Ovary (tissue), 9 donors: ENCODE data around the gene MAD1L1. TPM values are rescaled to one million over a fixed set of nuclear protein-coding genes. Genes with fewer than 3 reads are reported as not detected.

Source experiments
- DNase-seq, 5 donors: peaks; one replicate each; pipeline ENCODE4 v3.0.0-alpha.2; 2019 to 2020
- H3K27ac ChIP-seq, 2 donors: fragments of 200-600 bp; one replicate each; pipeline versions ENCODE4 v1.5.1 to v1.8.0; 2019 to 2022
- H3K27me3 ChIP-seq: fragments of 200-600 bp; one replicate; pipeline ENCODE4 v1.8.0; 2022
- H3K36me3 ChIP-seq: fragments of 200-600 bp; sonication (generic); one replicate; pipeline ENCODE4 v1.5.1; 2019
- H3K4me1 ChIP-seq: one replicate; pipeline ENCODE4 v1.8.1; 2013; ENCODE audit warnings: mild to moderate bottlenecking, moderate library complexity; ENCODE audit not compliant: insufficient read depth
- H3K4me3 ChIP-seq: fragments of 200-600 bp; sonication (generic); one replicate; pipeline ENCODE4 v1.5.1; 2017
- H3K9me3 ChIP-seq, 2 donors: fragments of 200-600 bp in 1 of 2; sonication (generic) in 1 of 2; one replicate each; pipeline versions ENCODE4 v1.5.1 to v1.8.1; 2013 to 2019; ENCODE audit warnings: mild to moderate bottlenecking in 1 of 2, moderate library complexity in 1 of 2
- CTCF ChIP-seq, 3 donors: fragments of 450-650 bp in 2 of 3; fragments of 200-600 bp in 1 of 3; IDR thresholded peaks; one replicate each; pipeline versions ENCODE4 v1.5.1 to v1.8.0; 2016 to 2022; ENCODE audit warnings: antibody characterized with exemption in 3 of 3, mild to moderate bottlenecking in 1 of 3
- EP300 ChIP-seq: sonication (generic); formaldehyde crosslinking; IDR thresholded peaks from one replicate; pipeline ENCODE4 v1.6.1; 2017; ENCODE audit warnings: antibody characterized with exemption
- POLR2A ChIP-seq: fragments of 450-650 bp; IDR thresholded peaks from one replicate; pipeline ENCODE4 v1.6.1; 2017; ENCODE audit warnings: antibody characterized with exemption, mild to moderate bottlenecking, moderate library complexity
- WGBS, 3 donors: extraction: QIAGEN DNeasy Blood & Tissue Kit in 1 of 3; methylation state at CpG; one replicate each; pipeline versions ENCODE4 v1.1.5 to v1.1.7; 2013 to 2017; 5-methylcytosine and 5-hydroxymethylcytosine counted together
- intact Hi-C, 4 donors: fragments of 100-400 bp; cut with DNase I; formaldehyde crosslinking; loops; one replicate each; pipeline versions ENCODE4 v1.11.0 to v1.15.1; 2022 to 2023
- polyA plus RNA-seq, 2 donors: library from polyadenylated mRNA; stranded (reverse); fragments of 200-250 nt in 1 of 2; fragments of 350-450 nt in 1 of 2; fragmentation: Illumina TruSeq in 1 of 2; extraction: RNeasy Lipid Tissue Mini Kit (QIAGEN cat#74804) in 1 of 2; gene quantifications; one replicate each; pipeline ENCODE4 v1.2.3, GENCODE V29; 2013 to 2014
- total RNA-seq, 7 donors: library from RNA; depleted of rRNA in 2 of 7; stranded (reverse); fragments of >200 nt in 2 of 7; fragmentation: NEBNext Ultra II Directional in 3 of 7; extraction: Animal tissue kit (Norgen Biotek cat#: 25700) in 3 of 7; gene quantifications; one replicate each; pipeline versions ENCODE4 v1.1.0 to v1.2.4, GENCODE V29; 2016 to 2023
- donor health status: DM: no; HTN: no; CAD: no; lungs with moderate emphysema.
- donor health status: DM: no; HTN: no; CAD: no.
- donor health status: Bipolar disorder and iron deficiency.
- donor health status: DM: yes; HTN: yes; CAD: no.
- donor health status: DM: no; HTN: no; CAD: no.
- donor health status: DM: yes; HTN: yes; CAD: no.

MAD1L1 gene
- total and polyA plus RNA-seq, 9 donors = 5.9 to 36.6 (median 22.8) TPM

GRCh38 chr7:2219606-2220005 is 13.1 kb downstream of the MAD1L1 start:
- intact Hi-C loops = loop anchor here in 2 of 4 donors (10.0 kb wide), 2 partner anchors 415 to 635 kb away; no protein-coding TSS in a partner anchor
- no peak overlapping the region for H3K4me3 ChIP-seq

GRCh38 chr7:2219136-2219535 is 13.6 kb downstream of the MAD1L1 start:
- no peak overlapping the region for H3K27ac ChIP-seq
- intact Hi-C loops = loop anchor here in 2 of 4 donors (10.0 kb wide), 2 partner anchors 414 to 634 kb away; no protein-coding TSS in a partner anchor
- H3K9me3 ChIP-seq = no peaks in the 10 kb centered on the region
- 79 to 83% (median 79%) methylated on average over 15 of the region's 15 CpGs for WGBS, 3 donors
- no peaks in the 10 kb centered on the region for H3K27me3 ChIP-seq
- TF ChIP-seq EP300 (no peak), CTCF (IDR thresholded peaks at IDR 0.05) (no peak), POLR2A (no peak)
- H3K4me3 ChIP-seq = no peak overlapping the region
- no peaks in the 10 kb centered on the region for H3K36me3 ChIP-seq
- no peaks in the 10 kb centered on the region for H3K4me1 ChIP-seq
- DNase-seq = no peak

More at GRCh38 chr7:2219606-2220005, 13.1 kb downstream of the MAD1L1 start:
- no peaks in the 10 kb centered on the region for H3K4me1 ChIP-seq
- no peak overlapping the region for H3K27ac ChIP-seq
- H3K9me3 ChIP-seq = no peaks in the 10 kb centered on the region
- TF ChIP-seq EP300 = no peak
- TF ChIP-seq POLR2A = no peak
- no peak for TF ChIP-seq CTCF (IDR thresholded peaks at IDR 0.05)
- DNase-seq = no peak
- no peaks in the 10 kb centered on the region for H3K27me3 ChIP-seq
- 92 to 94% (median 93%) methylated on average over 8 of the region's 8 CpGs for WGBS, 3 donors
- H3K36me3 ChIP-seq = no peaks in the 10 kb centered on the region

GRCh38 chr7:2218444-2218785 is 14.3 kb downstream of the MAD1L1 start:
- no peaks in the 10 kb centered on the region for H3K36me3 ChIP-seq
- intact Hi-C loops = loop anchor here in 2 of 4 donors (10.0 kb wide), 2 partner anchors 414 to 634 kb away; no protein-coding TSS in a partner anchor
- no peak for TF ChIP-seq CTCF (IDR thresholded peaks at IDR 0.05)
- TF ChIP-seq EP300 = no peak
- TF ChIP-seq POLR2A = no peak
- no peaks in the 10 kb centered on the region for H3K27me3 ChIP-seq
- WGBS, 3 donors = 87 to 91% (median 89%) methylated on average over 9 of the region's 9 CpGs
- no peaks in the 10 kb centered on the region for H3K9me3 ChIP-seq
- no peaks in the 10 kb centered on the region for H3K4me1 ChIP-seq
- H3K4me3 ChIP-seq = no peak overlapping the region
- no peak for DNase-seq
- no peak overlapping the region for H3K27ac ChIP-seq

GRCh38 chr7:2217716-2218443 is 14.9 kb downstream of the MAD1L1 start:
- Histone ChIP-seq H3K4me1 (no peaks in the 10 kb centered on the region), H3K4me3 (no peak overlapping the region), H3K27me3 (no peaks in the 10 kb centered on the region), H3K27ac (no peak overlapping the region), H3K36me3 (no peaks in the 10 kb centered on the region), H3K9me3 (no peaks in the 10 kb centered on the region)
- no peak for DNase-seq
- no peak for TF ChIP-seq EP300
- TF ChIP-seq POLR2A = no peak
- TF ChIP-seq CTCF (IDR thresholded peaks at IDR 0.05) = no peak
- WGBS, 3 donors = 86 to 87% (median 86%) methylated on average over 19 of the region's 19 CpGs
- intact Hi-C loops = loop anchor here in 2 of 4 donors (10.0 kb wide), 2 partner anchors 413 to 633 kb away; no protein-coding TSS in a partner anchor
